ENCODE measurements around the gene GPR89B.
"Not testable (repeated sequence)": the region's sequence is repeated elsewhere in the genome, so short reads cannot be mapped to it uniquely, and the experiment has no call there.

Gene GPR89B

DNA sequence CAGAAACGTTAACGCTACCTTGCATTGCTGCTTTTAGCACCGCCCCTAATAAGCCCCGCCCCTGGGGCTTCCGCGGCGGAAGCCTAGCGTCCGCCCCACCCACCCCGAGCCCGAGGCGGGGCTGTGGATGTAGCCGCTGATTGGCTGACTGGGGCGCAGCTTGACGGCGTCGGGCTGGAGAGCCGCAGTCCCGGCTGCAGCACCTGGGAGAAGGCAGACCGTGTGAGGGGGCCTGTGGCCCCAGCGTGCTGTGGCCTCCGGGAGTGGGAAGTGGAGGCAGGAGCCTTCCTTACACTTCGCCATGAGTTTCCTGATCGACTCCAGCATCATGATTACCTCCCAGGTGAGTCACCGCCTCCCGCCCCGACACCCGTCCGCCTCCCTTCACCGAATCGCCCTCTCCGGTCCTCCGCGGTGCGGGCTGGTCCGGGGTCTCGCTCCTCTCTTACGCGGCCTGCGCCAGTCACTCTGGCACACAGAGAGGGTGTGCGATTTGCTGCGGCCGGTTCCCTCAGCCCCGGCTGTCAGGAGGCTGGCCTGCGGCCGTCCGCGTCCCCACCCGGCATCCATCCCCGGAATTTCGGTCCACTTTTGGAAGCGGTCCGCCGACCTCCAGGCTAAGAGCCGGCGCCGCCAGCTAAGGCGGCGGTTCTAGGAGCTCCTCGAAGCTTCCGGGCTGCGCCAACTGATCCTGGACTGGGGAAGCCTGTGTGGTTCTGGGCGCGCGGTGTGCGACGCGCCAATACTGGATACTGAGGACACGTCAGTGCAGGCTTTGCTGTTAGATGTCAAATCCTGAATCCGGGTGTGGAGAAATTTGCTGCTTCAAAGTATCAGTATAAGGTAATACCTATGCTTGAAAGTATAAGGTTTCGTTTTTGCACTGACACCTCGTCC lies at the start of gene GPR89B:
TSS of gene GPR89B (plus strand) at position 185 of the 897 bp plus-strand sequence. CDS start at position 302, 117 bp downstream.
- DNase-seq (ENCODE audit: low read depth), result peak; percentile 91

DNA sequence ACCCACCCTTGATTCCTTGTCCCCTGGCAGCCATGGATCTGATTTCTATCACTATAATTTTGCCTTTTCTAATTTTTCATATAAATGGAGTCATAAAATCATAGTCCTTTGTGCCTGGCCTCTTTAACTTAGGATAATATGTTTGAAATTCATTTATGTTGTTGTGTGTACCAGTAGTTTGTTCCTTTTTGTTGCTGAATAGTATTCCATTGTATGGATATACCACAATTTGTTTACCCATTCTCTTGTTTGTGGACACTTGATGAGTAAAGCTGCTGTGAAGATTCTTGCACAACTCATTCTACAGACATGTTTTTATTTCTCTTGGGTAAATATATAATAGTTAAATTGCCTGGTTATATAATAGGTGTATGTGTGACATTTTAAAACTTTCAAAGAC lies 48.3 kb upstream of the GPR89B start:
- no peak for DNase-seq (ENCODE audit: low read depth)

DNA sequence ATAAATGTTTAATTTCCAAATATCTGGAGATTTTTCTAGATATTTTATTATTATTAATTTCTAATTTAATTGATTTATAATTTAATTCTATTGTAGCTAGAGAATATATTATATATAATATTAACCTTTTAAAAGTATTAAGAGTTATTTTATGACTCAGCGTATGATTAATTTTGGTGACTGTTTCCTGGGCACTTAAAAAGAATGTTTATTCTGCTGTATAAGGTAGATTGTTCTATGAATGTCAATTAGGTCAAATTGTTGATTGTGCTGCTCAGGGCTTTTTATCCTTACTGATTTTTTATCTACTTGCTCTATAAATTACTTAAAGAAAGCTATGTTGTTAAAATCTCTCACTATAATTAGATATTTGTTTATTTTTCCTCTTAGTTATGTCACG lies 45.7 kb upstream of the GPR89B start:
- no peak for DNase-seq (ENCODE audit: low read depth)

DNA sequence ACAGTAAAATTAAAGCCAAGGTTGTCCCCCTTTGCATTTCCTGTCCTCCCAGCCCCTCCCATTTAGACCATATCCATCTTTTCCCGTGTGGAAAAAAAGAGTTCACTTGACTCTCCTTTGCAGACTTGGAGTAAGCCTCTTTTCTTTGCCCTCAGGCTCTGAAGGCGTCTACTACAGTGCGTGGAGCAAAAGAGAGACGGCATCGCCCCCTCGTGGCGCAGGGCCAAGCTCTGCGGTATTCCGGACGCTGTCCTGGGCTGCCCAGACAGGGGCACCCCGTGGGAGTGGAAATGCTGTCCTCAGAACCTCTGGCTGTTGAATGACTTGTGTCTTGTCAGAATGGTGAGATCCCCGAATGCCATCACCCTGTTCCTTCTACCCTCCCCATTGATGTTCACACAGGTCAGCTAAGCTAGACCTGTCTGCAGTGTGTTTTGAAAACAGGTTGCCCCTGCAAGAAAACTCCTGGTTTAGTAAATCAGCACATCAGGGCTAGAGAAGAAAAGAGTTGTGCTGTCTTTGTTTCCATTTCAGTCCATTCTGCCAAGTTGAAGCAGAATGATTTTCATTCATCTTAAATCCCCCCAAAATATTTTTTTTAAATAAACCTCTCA lies 37.9 kb upstream of the GPR89B start:
- DNase-seq (ENCODE audit: low read depth), result peak; percentile 53

DNA sequence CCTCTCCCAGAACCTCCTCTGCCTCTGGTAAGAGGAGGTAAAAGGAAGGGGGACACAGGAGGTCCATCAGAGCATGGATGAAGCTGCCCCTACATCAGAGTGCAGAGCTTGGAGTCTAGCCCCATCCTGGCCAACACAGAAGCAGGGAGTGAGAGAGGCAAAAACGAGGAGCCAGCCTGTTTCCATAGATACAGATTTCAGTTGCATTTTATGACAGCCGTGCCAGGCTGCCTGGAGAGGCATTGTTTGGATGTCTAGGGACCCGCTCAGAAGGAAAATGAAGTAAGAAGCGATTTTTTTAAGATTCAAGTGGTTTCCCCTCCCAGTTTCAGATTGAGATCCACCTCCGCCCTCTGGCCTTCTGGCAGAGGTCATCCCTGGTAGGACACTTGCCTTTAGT lies 37.1 kb upstream of the GPR89B start:
- DNase-seq (ENCODE audit: low read depth), result no peak

DNA sequence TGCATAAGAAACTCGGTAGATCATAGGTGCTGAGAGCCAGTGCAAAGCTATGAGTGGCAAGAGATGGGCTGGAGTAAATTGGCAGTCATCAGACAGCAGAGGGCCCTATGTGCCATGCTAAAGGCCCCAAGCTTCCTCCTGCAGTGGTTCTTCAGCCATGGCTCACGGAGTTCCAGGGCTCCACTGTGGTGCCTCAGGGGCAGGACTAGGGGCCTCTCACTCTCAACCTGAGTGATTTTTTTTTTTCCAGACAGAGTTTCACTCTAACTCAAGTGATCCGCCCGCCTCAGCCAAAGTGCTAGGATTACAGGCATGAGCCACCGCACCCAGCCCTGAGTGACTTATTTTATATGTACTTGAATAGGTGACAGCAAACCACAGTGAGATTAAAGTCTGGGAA lies 36.0 kb upstream of the GPR89B start:
- DNase-seq (ENCODE audit: low read depth), result no peak

DNA sequence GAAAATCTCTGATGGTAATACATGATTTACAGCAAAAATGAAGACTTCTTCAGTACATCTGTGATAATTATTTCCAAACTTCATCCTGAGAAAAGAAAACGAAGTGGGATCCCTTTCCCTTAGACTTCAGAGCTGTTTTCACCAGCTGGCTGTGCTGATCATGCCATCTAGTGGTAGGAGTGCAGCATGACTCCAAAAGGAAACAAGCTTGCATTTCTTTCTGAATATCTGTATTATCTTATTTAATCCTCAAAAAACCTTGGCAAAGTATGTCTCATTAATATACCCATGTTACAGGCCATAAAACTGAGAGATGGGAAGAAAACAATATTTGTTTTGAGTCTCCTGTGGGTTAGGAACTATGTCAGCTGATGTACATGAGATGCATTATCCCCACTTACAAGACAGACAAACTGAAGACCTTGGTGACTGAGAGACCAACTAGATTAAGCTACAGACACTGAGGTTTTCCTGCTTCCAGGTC lies 35.4 kb upstream of the GPR89B start:
- DNase-seq (ENCODE audit: low read depth), result no peak

DNA sequence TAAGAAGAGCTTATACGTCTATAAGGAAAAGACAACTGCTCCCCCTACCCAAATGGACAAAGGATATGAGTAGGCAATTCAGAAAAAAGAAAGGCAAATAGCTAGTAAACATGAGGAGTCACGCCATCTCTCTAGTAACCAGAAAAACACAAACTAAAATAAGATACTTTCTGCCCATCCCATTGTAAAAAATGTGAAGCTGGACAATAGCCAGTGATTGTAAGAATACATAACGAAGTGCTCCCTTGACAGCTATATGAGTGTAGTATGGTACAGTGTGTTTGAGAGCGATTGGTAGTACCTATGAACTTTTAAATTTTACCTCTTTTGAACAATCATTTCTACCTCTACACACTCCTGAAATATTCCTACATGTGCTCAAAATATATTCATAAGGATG lies 33.1 kb upstream of the GPR89B start:
- no peak for DNase-seq (ENCODE audit: low read depth)

DNA sequence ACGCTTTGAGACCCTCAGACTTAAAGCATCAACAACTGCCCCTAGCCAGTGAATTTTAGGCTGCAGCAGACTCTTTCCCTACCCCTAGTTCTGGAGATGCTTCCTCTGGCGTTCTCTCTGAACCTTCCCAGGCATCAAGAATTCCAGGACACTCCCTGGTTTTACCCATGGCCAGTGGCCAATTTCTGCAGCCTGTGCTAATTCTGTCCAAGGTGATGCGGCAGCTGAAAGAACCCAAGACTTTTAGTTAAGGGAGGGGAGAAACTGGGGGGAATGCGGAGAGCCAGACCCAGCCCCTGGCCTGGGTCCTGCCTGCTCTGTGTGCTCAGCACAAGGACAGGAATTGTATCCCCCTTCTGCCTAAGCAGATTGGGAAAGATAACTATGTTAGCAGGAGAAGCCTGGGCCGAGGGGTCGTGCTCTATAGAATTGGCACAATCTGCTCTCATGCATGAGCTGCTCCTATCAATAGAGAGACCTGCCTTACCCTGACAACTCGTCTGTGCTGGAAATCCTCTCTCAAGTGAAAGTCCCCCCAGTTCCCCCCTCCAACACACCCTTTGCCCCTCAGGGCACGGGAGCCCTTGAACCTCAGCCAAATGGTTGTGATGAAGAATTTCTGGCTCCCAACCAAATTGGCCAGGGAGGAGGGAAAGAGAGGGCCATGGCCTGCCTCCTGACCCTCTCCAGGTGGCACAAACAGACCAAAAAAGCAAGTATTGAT lies 31.0 kb upstream of the GPR89B start:
- DNase-seq (ENCODE audit: low read depth), result no peak

DNA sequence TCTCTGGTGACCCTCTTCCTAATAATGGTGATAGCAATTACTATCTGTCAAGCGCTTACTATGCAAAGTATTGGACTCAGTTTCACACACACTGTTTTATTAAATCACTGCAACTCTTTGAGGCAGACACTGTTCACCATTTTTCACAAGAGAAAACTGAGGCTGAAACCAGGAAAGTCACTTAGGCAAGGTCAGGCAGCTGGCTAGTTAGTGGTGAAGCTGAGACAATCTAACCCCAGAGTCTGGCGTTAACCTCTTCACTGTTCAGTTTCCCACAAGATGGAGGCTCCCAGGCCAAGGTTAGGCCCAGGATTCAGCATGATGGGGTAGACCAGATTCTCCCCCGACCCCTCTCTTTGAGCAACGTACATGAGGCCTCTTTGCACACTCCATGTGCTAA lies 30.4 kb upstream of the GPR89B start:
- no peak for DNase-seq (ENCODE audit: low read depth)

DNA sequence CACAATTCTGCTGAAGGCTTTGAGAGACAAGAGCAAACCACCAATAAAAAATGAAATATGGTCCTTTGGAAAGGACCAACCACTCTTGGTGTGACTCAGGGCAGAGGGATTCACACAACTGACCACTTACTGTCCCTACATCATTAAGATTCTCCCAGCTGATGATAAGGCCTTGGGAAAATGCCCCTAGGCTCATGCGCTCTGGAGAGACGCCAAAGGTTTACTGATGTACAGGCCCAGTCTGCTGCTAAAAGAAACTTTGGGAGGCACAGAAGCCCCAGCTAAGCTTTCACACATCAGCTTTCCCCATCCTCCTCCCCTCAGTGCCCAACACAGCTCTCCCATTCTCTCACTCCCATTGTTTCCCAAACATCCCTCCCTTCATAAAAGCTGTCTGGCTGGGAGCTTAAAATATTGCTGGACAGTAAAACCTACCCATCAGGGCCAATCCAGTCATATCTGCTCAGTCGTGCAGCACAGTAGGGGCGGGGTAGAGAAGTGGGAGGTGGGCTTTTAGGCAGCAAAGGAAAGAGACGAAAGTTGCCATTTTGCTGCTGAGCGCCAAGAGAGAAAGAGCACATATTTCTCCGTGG lies 25.9 kb upstream of the GPR89B start, which contains the start of gene GJA8:
TSS of gene GJA8 (plus strand) at position 543 of the 593 bp plus-strand sequence. CDS start 5,161 bp downstream, outside the sequence.
- no peak for DNase-seq (ENCODE audit: low read depth)

DNA sequence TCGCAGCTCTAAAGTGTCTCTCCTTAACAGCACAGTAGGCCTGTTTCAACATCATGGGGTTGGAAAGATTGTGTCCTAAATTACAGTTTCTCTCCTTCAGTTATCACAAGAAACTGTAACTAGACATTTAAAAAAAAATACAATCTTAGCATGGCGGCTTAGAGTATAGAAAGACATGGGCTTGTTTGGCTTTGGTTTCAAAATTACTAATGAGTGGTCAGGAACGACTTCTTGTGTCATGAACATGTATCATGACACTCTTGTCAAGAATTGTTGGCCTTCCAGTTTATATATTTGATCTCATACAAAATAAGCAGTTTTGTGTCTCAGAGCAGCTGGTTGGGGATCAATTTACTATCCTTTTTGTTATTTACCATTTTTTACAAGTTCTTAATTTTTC lies 23.5 kb upstream of the GPR89B start:
- no peak for DNase-seq (ENCODE audit: low read depth)

DNA sequence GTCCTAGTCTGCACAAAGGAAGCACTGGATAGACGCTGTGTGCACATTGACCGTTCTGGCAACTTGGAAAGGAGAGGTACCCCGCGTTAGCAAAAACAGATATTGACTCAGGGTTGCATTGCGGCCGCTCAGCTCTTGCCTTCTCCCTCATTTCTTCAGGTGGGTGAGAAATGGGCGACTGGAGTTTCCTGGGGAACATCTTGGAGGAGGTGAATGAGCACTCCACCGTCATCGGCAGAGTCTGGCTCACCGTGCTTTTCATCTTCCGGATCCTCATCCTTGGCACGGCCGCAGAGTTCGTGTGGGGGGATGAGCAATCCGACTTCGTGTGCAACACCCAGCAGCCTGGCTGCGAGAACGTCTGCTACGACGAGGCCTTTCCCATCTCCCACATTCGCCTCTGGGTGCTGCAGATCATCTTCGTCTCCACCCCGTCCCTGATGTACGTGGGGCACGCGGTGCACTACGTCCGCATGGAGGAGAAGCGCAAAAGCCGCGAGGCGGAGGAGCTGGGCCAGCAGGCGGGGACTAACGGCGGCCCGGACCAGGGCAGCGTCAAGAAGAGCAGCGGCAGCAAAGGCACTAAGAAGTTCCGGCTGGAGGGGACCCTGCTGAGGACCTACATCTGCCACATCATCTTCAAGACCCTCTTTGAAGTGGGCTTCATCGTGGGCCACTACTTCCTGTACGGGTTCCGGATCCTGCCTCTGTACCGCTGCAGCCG lies 20.3 kb upstream of the GPR89B start:
- no peak for DNase-seq (ENCODE audit: low read depth)

DNA sequence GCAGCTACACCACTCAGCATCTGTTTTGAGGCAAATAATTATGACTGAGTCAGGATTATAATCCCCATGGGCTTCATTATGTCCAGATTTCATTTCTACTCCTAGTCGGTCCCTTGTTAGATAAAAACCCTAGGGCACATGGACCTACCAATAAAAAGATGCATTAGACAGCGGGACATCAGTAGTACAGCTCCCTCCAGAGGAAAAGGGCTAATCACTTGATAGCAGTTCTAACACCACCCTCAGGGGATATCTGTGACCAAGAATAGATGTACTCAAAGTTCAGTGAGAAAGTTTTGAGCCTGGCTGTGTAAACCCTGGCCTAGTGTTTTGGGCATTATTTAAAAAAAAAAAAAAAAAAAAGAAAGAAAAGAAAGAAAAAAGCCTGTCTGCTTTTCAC lies 15.7 kb upstream of the GPR89B start:
- DNase-seq (ENCODE audit: low read depth), result no peak

DNA sequence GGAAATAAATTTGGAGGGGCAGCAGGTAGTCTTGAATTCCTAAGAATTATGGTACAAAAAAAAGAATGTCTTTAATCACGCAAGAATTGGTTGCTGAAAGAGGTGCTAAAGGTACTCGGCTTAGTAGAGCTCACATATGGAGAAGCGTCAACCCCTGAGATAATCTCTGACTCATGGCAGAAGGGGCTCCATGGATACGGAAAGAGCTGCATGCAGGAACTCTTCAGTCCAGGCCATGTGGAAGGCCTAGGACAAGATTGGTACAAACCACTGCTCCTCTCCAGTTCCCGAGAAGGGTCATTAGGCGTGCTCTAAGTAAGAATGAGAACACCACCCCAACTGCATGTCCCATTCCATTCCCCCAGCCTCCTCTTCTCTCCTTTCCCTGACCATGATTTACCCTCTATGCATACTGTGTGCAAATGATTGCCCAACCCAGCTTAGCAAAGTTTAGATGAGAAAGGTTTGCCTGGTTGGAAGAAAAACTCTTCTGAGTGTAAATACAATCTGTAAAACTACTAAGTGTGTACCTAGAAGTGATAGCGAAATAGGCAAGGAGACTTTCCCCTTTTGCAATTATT lies 14.8 kb upstream of the GPR89B start:
- DNase-seq (ENCODE audit: low read depth), result no peak

DNA sequence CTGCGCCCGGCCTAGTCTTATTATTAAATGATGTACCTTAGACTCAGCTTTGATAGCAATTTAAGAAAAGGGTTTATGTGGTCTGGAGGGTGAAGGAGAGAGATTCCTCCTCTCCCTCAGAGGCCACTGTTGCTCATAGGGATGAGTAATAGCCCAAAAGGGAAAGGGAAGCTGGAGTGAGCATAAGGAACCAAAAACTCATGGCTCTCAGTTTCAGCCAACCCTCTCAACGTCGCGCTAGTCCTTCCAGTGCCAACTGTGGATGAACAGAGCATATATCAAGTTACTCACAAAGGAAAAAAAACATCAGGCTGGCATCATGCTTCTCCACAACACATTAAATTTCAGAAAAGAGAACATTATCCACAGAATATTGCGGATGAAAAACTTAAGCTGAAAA lies 8.3 kb upstream of the GPR89B start:
- DNase-seq (ENCODE audit: low read depth), result no peak

DNA sequence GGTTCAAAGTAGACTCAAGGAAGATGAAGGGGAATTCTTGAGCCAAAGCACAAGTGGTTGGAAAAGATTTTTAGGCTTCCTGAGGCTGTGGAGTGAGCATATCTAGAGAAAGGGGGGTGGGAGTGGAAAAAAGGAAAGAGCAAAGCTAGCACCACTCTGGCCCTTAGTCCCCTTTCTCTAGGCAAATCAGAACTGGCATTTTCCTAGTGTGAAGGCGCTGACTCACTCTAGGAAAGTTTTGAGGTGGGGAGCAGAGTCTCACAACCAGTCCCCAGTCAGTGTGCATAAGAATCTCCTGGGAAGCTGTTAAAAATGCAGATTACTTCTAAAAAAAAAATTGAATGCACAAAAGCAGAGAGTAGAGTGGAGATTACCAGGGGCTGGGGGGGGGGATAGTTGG lies 3.4 kb upstream of the GPR89B start:
- no peak for DNase-seq (ENCODE audit: low read depth)

DNA sequence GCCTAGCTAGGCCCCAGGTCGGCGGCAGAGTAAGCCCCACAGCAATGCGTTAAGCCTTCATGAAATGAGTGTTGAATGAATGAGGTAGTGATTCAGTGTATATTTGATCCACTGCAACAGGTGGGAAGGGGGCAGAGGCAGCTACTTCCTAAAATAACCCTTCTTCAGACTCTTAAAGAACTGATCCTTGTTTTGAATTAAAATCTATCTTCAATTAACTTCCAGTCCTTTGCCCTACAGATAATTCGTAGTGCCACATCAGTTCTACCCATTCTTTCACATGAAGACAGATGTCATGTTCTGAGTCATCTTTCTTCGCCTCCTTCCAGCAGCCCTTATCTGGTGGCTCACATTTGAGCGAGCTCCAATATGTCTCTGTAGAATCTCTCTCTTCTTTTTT lies 1.0 kb upstream of the GPR89B start:
- DNase-seq (ENCODE audit: low read depth), result not testable (repeated sequence)

DNA sequence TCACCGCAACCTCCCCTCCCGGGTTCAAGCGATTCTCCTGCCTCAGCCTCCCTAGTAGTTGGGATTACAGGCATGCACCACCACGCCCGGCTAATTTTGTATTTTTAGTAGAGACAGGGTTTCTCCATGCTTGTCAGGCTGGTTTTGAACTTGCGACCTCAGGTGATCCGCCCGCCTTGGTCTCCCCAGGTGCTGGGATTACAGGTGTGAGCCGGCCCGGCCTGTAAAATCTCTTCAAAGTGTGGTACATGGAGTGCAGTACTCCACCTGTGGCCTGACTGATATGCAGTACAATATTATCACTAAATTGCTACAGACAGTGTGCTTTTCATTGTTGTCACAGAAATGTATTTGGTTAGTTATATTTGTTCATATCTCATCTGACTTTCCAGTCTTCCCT lies 531 bp upstream of the GPR89B start:
- not testable (repeated sequence) for DNase-seq (ENCODE audit: low read depth)

DNA sequence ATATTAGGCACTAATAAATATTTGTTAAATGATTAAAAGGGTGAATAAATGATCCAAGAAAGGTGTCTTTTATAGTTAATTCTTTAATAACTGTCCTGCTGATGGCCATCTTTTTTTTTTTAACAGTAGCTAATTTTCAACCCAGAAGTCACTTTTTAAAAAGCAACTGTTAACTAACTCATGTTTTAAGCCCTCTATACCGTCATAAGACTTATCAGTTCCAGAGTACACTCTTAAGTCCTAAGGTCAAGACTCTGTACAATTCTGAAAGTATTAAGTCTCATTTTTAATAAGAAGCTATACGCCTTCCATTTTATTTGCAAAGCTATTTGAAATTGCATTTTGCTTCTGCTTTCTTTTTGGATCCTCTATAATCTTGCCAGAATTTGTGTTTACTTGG lies 2.9 kb downstream of the GPR89B start:
- DNase-seq (ENCODE audit: low read depth), result not testable (repeated sequence)

DNA sequence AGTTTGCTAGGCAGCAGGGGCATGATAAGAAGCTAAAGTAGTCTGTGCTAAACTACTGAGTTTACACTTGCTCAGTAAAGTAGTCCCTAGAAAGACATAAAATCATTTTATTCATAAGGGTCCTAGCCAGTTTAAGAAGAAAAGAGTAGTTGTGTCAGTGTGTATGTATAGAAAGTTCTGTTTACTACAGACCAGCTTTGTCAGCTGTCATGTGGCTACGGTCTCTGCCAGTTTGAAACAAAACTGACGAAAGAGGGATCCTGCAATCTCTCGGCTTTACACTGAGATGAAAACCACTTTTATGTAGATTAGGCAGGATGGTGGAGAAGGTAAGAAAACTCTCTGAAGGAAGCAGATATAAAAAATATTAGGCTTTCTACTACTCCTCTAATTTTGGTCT lies 7.1 kb downstream of the GPR89B start:
- DNase-seq (ENCODE audit: low read depth), result not testable (repeated sequence)

Measured in stimulated activated CD8-positive, alpha-beta memory T cell treated with anti-CD3 and anti-CD28 coated beads, Interleukin-4, amount 100 ng/mL, for 24 hours (primary cell).